Ovary (tissue), 9 donors: ENCODE measurements around the gene CTNNA3. TPM values are rescaled to one million over a fixed set of nuclear protein-coding genes. Genes with fewer than 3 reads are reported as not detected.
"Not testable (repeated sequence)": the region's sequence is repeated elsewhere in the genome, so short reads cannot be mapped to it uniquely, and the experiment has no call there.

Experiments used
- DNase-seq, 5 donors: peaks; one replicate each; pipeline ENCODE4 v3.0.0-alpha.2; 2019 to 2020
- H3K27ac ChIP-seq, 2 donors: fragments of 200-600 bp; one replicate each; pipeline versions ENCODE4 v1.5.1 to v1.8.0; 2019 to 2022
- H3K27me3 ChIP-seq: fragments of 200-600 bp; one replicate; pipeline ENCODE4 v1.8.0; 2022
- H3K36me3 ChIP-seq: fragments of 200-600 bp; sonication (generic); one replicate; pipeline ENCODE4 v1.5.1; 2019
- H3K4me1 ChIP-seq: one replicate; pipeline ENCODE4 v1.8.1; 2013; ENCODE audit warnings: mild to moderate bottlenecking, moderate library complexity; ENCODE audit not compliant: insufficient read depth
- H3K4me3 ChIP-seq: fragments of 200-600 bp; sonication (generic); one replicate; pipeline ENCODE4 v1.5.1; 2017
- H3K9me3 ChIP-seq, 2 donors: fragments of 200-600 bp in 1 of 2; sonication (generic) in 1 of 2; one replicate each; pipeline versions ENCODE4 v1.5.1 to v1.8.1; 2013 to 2019; ENCODE audit warnings: mild to moderate bottlenecking in 1 of 2, moderate library complexity in 1 of 2
- CTCF ChIP-seq, 3 donors: fragments of 450-650 bp in 2 of 3; fragments of 200-600 bp in 1 of 3; IDR thresholded peaks; one replicate each; pipeline versions ENCODE4 v1.5.1 to v1.8.0; 2016 to 2022; ENCODE audit warnings: antibody characterized with exemption in 3 of 3, mild to moderate bottlenecking in 1 of 3
- EP300 ChIP-seq: sonication (generic); formaldehyde crosslinking; IDR thresholded peaks from one replicate; pipeline ENCODE4 v1.6.1; 2017; ENCODE audit warnings: antibody characterized with exemption
- POLR2A ChIP-seq: fragments of 450-650 bp; IDR thresholded peaks from one replicate; pipeline ENCODE4 v1.6.1; 2017; ENCODE audit warnings: antibody characterized with exemption, mild to moderate bottlenecking, moderate library complexity
- WGBS, 3 donors: extraction: QIAGEN DNeasy Blood & Tissue Kit in 1 of 3; methylation state at CpG; one replicate each; pipeline versions ENCODE4 v1.1.5 to v1.1.7; 2013 to 2017; 5-methylcytosine and 5-hydroxymethylcytosine counted together
- intact Hi-C, 4 donors: fragments of 100-400 bp; cut with DNase I; formaldehyde crosslinking; loops; one replicate each; pipeline versions ENCODE4 v1.11.0 to v1.15.1; 2022 to 2023
- polyA plus RNA-seq, 2 donors: library from polyadenylated mRNA; stranded (reverse); fragments of 200-250 nt in 1 of 2; fragments of 350-450 nt in 1 of 2; fragmentation: Illumina TruSeq in 1 of 2; extraction: RNeasy Lipid Tissue Mini Kit (QIAGEN cat#74804) in 1 of 2; gene quantifications; one replicate each; pipeline ENCODE4 v1.2.3, GENCODE V29; 2013 to 2014
- total RNA-seq, 7 donors: library from RNA; depleted of rRNA in 2 of 7; stranded (reverse); fragments of >200 nt in 2 of 7; fragmentation: NEBNext Ultra II Directional in 3 of 7; extraction: Animal tissue kit (Norgen Biotek cat#: 25700) in 3 of 7; gene quantifications; one replicate each; pipeline versions ENCODE4 v1.1.0 to v1.2.4, GENCODE V29; 2016 to 2023
- donor health status: DM: no; HTN: no; CAD: no; lungs with moderate emphysema.
- donor health status: DM: no; HTN: no; CAD: no.
- donor health status: Bipolar disorder and iron deficiency.
- donor health status: DM: yes; HTN: yes; CAD: no.
- donor health status: DM: no; HTN: no; CAD: no.
- donor health status: DM: yes; HTN: yes; CAD: no.

CTNNA3 gene
- total and polyA plus RNA-seq, 9 donors = 1.9 to 9.7 (median 4.0) TPM

GRCh38 chr10:67723601-67724000 is 27.6 kb upstream of the CTNNA3 start:
- Histone ChIP-seq H3K36me3 (no peaks in the 10 kb centered on the region), H3K9me3 (peaks cover 0 to 3% of the 10 kb centered on the region in 2 donors), H3K27ac (no peak overlapping the region), H3K27me3 (no peaks in the 10 kb centered on the region), H3K4me1 (no peaks in the 10 kb centered on the region), H3K4me3 (no peak overlapping the region)
- no peak for DNase-seq
- TF ChIP-seq EP300 = no peak
- TF ChIP-seq POLR2A = no peak
- TF ChIP-seq CTCF (IDR thresholded peaks at IDR 0.05) = no peak
- WGBS, 3 donors = 89 to 93% (median 93%) methylated on average over 6 of the region's 6 CpGs
- intact Hi-C loops = no loop called here

- intact Hi-C loops = no loop called here
- H3K9me3 ChIP-seq = peaks cover 0 to 3% of the 10 kb centered on the region in 2 donors
- no peaks in the 10 kb centered on the region for H3K4me1 ChIP-seq
- H3K4me3 ChIP-seq = no peak overlapping the region
- no peaks in the 10 kb centered on the region for H3K36me3 ChIP-seq
- DNase-seq = no peak
- no peak overlapping the region for H3K27ac ChIP-seq
- H3K27me3 ChIP-seq = no peaks in the 10 kb centered on the region
- no peak for TF ChIP-seq CTCF (IDR thresholded peaks at IDR 0.05)
- TF ChIP-seq EP300 = no peak
- no peak for TF ChIP-seq POLR2A
These were observed 26.1 kb upstream of the CTNNA3 start for GRCh38 chr10:67722113-67722512.

- H3K36me3 ChIP-seq, H3K27me3 ChIP-seq, H3K4me1 ChIP-seq, DNase-seq, H3K4me3 ChIP-seq, H3K27ac ChIP-seq, intact Hi-C loops, H3K9me3 ChIP-seq: not testable (repeated sequence)
- 93 to 98% (median 96%) methylated on average over 4 of the region's 4 CpGs for WGBS, 3 donors
These were observed 20.5 kb upstream of the CTNNA3 start for GRCh38 chr10:67716455-67716854.

GRCh38 chr10:67705921-67706320 is 9.9 kb upstream of the CTNNA3 start:
- intact Hi-C loops = no loop called here
- Histone ChIP-seq H3K27me3 (no peaks in the 10 kb centered on the region), H3K4me1 (no peaks in the 10 kb centered on the region), H3K9me3 (no peaks in the 10 kb centered on the region), H3K27ac (no peak overlapping the region), H3K36me3 (no peaks in the 10 kb centered on the region), H3K4me3 (no peak overlapping the region)
- no peak for TF ChIP-seq POLR2A
- no peak for TF ChIP-seq CTCF (IDR thresholded peaks at IDR 0.05)
- no peak for TF ChIP-seq EP300
- no peak for DNase-seq
- WGBS, 3 donors = 38 to 57% (median 39%) methylated on average over 1 of the region's 1 CpG

- not testable (repeated sequence) for H3K27me3 ChIP-seq, H3K27ac ChIP-seq, H3K4me3 ChIP-seq, H3K9me3 ChIP-seq, H3K4me1 ChIP-seq, DNase-seq, H3K36me3 ChIP-seq
- intact Hi-C loops = loop anchor here in 2 of 4 donors (10.0 kb wide), 1 partner anchor 75 kb away; no protein-coding TSS in a partner anchor
- 93 to 96% (median 94%) methylated on average over 23 of the region's 23 CpGs for WGBS, 3 donors
These were observed 3.7 kb upstream of the CTNNA3 start for GRCh38 chr10:67699613-67700270.
